ENCODE results near the gene COG5. TPM values are rescaled to one million over a fixed set of nuclear protein-coding genes. Genes with fewer than 3 reads are reported as not detected.

Gene COG5
- total and polyA plus RNA-seq, 2 of the 4 experiments (the other 2 are of a cell fraction), result 18.5 to 27.4 TPM

DNA sequence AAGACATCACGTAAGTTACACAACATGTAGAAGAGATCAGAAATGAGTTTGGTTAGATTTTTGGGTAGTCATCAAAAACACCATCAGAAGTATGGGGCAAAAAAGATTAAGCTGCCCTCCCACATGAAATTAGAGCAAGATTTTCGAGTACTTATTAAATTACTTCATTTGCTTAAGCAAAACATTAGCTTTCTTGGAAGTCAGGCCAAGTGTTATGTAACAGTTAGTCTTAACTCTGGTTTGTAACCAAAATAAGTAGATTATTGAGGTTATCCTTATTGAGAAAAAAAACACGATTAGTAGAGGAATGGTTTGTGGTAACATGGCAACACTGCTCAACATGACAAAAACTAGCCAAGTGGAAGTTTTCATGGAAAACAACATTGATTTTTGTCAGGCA, 357.0 kb downstream of the COG5 start:
- Histone ChIP-seq H3K56ac (ENCODE audit: extremely low read depth, insufficient read depth, low read length) (no peak overlapping the region), H3K18ac (ENCODE audit: low read depth, low read length) (no peak overlapping the region), H3K79me1 (ENCODE audit: low read depth in 1 of 2, low read length in 2 of 2) (no peaks in the 10 kb centered on the region), H3K9ac (ENCODE audit: low read depth, low read length) (no peak overlapping the region), H3K9me1 (ENCODE audit: insufficient read depth, low read length) (peaks cover 6% of the 10 kb centered on the region), H2BK20ac (ENCODE audit: low read depth, low read length) (no peak overlapping the region), H4K5ac (ENCODE audit: low read depth, low read length) (no peak overlapping the region), H2AK9ac (replicated peaks; ENCODE audit: low read depth, low read length, poor library complexity) (no peak overlapping the region), H2AK5ac (ENCODE audit: low read depth, low read length) (no peak overlapping the region), H2BK120ac (ENCODE audit: low read depth, low read length) (no peak overlapping the region), H3K14ac (replicated peaks; ENCODE audit: low read depth, low read length) (no peak overlapping the region), H2BK15ac (ENCODE audit: low read depth, low read length) (no peak overlapping the region), H3K23ac (ENCODE audit: low read depth, low read length) (no peak overlapping the region), H4K20me1 (ENCODE audit: insufficient read depth, low read length) (no peaks in the 10 kb centered on the region), H3K4me2 (ENCODE audit: low read depth, low read length) (no peak overlapping the region), H3K4ac (ENCODE audit: low read depth, low read length) (no peak overlapping the region), H3K36me3 (ENCODE audit: control insufficient read depth, insufficient read depth, low read length) (peaks cover 24% of the 10 kb centered on the region), H3K4me3 (ENCODE audit: insufficient read depth, low read depth, low read length) (no peak overlapping the region), H3K9me3 (ENCODE audit: control insufficient read depth, insufficient read depth, low read length) (no peaks in the 10 kb centered on the region), H4K91ac (ENCODE audit: insufficient read depth, low read depth, low read length) (no peak overlapping the region), H3K27ac (ENCODE audit: insufficient read depth, low read length) (no peak overlapping the region), H4K8ac (ENCODE audit: low read depth in 2 of 2, low read length in 2 of 2) (no peak overlapping the region), H3K27me3 (ENCODE audit: control insufficient read depth, insufficient read depth, low read length) (no peaks in the 10 kb centered on the region), H2AFZ (replicated peaks; ENCODE audit: low read length, poor library complexity) (no peak overlapping the region), H2BK5ac (ENCODE audit: low read depth, low read length, poor library complexity, severe bottlenecking) (no peak overlapping the region), H3K4me1 (ENCODE audit: control insufficient read depth, insufficient read depth, low read length) (peaks cover 4% of the 10 kb centered on the region; the same call in 1 of the 2 replicates)
- no peak for TF ChIP-seq SMC3 (IDR thresholded peaks at IDR 0.05; ENCODE audit: low read depth, low read length)
- TF ChIP-seq POLR2A (IDR thresholded peaks at IDR 0.05; ENCODE audit: low read depth, low read length), result no peak
- no peak for TF ChIP-seq CHD1 (IDR thresholded peaks at IDR 0.05; ENCODE audit: low read depth, low read length)
- TF ChIP-seq CEBPB (IDR thresholded peaks at IDR 0.05; ENCODE audit: low read depth, low read length), result no peak
- no peak for TF ChIP-seq RFX5 (IDR thresholded peaks at IDR 0.05; ENCODE audit: low read depth, low read length)
- TF ChIP-seq, protein P1, sequence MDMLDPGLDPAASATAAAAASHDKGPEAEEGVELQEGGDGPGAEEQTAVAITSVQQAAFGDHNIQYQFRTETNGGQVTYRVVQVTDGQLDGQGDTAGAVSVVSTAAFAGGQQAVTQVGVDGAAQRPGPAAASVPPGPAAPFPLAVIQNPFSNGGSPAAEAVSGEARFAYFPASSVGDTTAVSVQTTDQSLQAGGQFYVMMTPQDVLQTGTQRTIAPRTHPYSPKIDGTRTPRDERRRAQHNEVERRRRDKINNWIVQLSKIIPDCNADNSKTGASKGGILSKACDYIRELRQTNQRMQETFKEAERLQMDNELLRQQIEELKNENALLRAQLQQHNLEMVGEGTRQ (IDR thresholded peaks at IDR 0.05; ENCODE audit: low read depth, low read length), result no peak
- no peak for TF ChIP-seq RCOR1 (IDR thresholded peaks at IDR 0.05; ENCODE audit: insufficient replicate concordance, low read length)
- no peak for TF ChIP-seq MAFK (IDR thresholded peaks at IDR 0.05; ENCODE audit: low read depth, low read length)
- TF ChIP-seq, protein P2, sequence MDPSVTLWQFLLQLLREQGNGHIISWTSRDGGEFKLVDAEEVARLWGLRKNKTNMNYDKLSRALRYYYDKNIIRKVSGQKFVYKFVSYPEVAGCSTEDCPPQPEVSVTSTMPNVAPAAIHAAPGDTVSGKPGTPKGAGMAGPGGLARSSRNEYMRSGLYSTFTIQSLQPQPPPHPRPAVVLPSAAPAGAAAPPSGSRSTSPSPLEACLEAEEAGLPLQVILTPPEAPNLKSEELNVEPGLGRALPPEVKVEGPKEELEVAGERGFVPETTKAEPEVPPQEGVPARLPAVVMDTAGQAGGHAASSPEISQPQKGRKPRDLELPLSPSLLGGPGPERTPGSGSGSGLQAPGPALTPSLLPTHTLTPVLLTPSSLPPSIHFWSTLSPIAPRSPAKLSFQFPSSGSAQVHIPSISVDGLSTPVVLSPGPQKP (IDR thresholded peaks at IDR 0.05; ENCODE audit: borderline replicate concordance, low read depth, low read length), result no peak
- TF ChIP-seq FOS (IDR thresholded peaks at IDR 0.05; ENCODE audit: low read depth, low read length), result no peak
- TF ChIP-seq, protein P3, sequence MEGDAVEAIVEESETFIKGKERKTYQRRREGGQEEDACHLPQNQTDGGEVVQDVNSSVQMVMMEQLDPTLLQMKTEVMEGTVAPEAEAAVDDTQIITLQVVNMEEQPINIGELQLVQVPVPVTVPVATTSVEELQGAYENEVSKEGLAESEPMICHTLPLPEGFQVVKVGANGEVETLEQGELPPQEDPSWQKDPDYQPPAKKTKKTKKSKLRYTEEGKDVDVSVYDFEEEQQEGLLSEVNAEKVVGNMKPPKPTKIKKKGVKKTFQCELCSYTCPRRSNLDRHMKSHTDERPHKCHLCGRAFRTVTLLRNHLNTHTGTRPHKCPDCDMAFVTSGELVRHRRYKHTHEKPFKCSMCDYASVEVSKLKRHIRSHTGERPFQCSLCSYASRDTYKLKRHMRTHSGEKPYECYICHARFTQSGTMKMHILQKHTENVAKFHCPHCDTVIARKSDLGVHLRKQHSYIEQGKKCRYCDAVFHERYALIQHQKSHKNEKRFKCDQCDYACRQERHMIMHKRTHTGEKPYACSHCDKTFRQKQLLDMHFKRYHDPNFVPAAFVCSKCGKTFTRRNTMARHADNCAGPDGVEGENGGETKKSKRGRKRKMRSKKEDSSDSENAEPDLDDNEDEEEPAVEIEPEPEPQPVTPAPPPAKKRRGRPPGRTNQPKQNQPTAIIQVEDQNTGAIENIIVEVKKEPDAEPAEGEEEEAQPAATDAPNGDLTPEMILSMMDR (conservative IDR thresholded peaks at IDR 0.05; ENCODE audit: low read depth, low read length), result no peak
- TF ChIP-seq MXI1 (IDR thresholded peaks at IDR 0.05; ENCODE audit: borderline replicate concordance, low read depth, low read length), result no peak
- no peak for TF ChIP-seq MAZ (IDR thresholded peaks at IDR 0.05; ENCODE audit: borderline replicate concordance, low read depth, low read length)
- TF ChIP-seq RAD21 (IDR thresholded peaks at IDR 0.05; ENCODE audit: low read length), result no peak
- no peak for TF ChIP-seq BHLHE40 (IDR thresholded peaks at IDR 0.05; ENCODE audit: low read depth, low read length)
- no peak for TF ChIP-seq NFE2L2 (IDR thresholded peaks at IDR 0.05; ENCODE audit: low read depth, low read length)
- dilution Hi-C loops (cut with HindIII; ENCODE audit: low sequenced_read_pairs, unreplicated experiment) (no loop called here), intact Hi-C loops (cut with micrococcal nuclease) (loop anchor here (10.0 kb wide), 1 partner anchor 668 kb away; no protein-coding TSS in a partner anchor), in situ Hi-C loops (cut with MboI; ENCODE audit: low sequenced_read_pairs) (no loop called here)
- DNase-seq (no peak), ATAC-seq (ENCODE audit: low read depth) (no peak)
- WGBS, 2 experiments (ENCODE audit: extremely low coverage in 2 of 2, insufficient read length in 1 of 2), result no CpG with 5 or more reads among the region's 3 CpGs
- POLR2A ChIA-PET (ENCODE audit: unreplicated experiment), result no interaction called here
- CTCF ChIA-PET, result no interaction called here
- no TSS peak for BruUV-seq (replicated peaks)

All from IMR-90 (cell line).